Glomerular visceral epithelial cell (primary cell): Measurements from ENCODE around the gene BNIP5.

Source experiments
- DNase-seq: peaks from one replicate; pipeline ENCODE4 v3.0.0-alpha.2; 2016; ENCODE audit errors: extremely low spot score

Gene BNIP5

DNA sequence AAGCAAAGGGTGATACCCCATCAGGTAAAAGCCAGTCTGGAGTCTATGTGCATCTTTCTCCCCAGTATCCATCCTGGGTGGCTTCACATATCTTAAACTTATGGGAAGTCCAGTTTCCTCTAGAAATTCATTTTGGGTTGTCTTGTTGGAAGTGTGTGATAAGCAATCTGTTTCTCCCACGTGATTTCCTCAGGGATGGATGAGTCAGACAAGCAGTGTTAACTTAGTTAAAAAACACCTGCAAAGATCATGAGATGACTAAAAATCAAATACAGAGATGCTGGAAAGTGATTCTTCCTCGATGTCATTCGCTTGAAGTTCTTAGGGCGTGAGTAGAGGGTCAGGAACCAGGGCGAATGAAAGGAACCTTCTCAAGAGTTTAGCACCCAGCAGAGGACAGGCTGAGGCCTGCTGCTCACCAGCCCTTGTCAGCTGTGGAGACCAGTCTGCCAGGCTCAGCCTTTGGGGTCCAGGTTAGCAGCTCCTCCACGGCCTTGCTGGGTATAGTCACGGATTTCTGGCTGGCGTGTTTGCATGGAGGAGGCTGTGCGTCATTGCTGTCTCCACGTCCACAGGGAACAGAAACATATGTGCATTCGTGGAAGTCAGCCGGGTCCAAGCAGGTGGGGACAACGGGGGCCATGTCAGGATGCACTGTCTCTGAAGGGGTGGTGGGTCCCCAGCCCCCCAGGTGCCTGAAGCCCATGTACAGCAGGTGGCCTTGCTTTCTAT lies 69.6 kb downstream of the BNIP5 start:
- DNase-seq = no peak
